ENCODE results near the gene FCHO1.

The FCHO1 gene

DNA sequence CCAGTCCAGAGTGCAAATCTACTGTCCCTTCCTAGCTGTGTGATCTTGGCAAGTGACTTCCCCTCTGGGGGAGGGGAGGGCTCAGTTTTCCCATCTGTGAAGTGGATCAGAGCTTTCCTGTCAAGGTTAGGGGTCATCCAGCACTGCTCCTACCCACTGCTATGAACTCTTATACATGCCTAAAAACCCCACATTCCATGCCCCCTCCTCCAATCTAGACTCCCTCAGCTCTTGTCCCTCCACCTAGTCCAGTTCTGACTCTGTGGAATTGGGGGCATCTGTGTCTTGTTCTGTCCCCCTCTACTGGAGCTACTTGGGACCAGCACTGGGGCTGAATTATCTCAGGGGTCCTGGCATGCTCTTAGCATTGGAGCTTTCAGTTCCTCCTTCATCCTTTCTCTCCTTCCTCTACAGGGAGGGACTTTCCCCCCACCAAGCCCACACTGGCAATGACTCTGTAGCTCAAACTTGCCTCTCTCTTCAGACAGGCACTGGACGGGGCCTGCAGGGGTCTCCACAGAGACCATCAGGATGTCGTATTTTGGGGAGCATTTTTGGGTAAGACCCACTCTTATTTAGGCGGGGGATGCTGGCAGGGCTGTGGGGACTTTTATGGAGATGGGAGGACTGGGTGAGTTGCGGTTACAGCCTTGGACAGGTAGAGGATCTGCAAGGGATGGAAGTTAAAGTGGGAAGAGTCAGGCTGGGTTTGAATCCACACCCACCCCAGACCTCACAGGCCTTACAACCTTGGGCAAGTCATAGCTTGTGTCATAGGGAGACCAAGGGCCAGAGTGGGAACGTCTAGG is 3.6 kb downstream of the FCHO1 start:
- peaks cover 66% of the 10 kb centered on the region for H3K36me3 ChIP-seq (ENCODE audit: control insufficient read depth, low read length)
- peaks cover 68% of the 10 kb centered on the region for H3K4me1 ChIP-seq (ENCODE audit: control insufficient read depth, low read length)
- no peaks in the 10 kb centered on the region for H3K27me3 ChIP-seq (ENCODE audit: control insufficient read depth, low read length)
- H3K9me3 ChIP-seq (ENCODE audit: control insufficient read depth, insufficient read depth, low read length) = no peaks in the 10 kb centered on the region
- peak overlapping the region; percentile 94 for H3K27ac ChIP-seq (ENCODE audit: low read depth, low read length)
- H3K9me2 ChIP-seq (replicated peaks; ENCODE audit: control insufficient read depth, low read length) = no peaks in the 10 kb centered on the region
- peaks cover 51% of the 10 kb centered on the region for H3K79me2 ChIP-seq (ENCODE audit: control insufficient read depth, low read length)
- peak overlapping the region; percentile 94 for H3K4me2 ChIP-seq (ENCODE audit: low read length)
- H3F3A ChIP-seq (ENCODE audit: control insufficient read depth, insufficient read depth) = peaks cover 27% of the 10 kb centered on the region
- H3K4me3 ChIP-seq (ENCODE audit: low read length) = peak overlapping the region; percentile 42
- TF ChIP-seq, protein P1, sequence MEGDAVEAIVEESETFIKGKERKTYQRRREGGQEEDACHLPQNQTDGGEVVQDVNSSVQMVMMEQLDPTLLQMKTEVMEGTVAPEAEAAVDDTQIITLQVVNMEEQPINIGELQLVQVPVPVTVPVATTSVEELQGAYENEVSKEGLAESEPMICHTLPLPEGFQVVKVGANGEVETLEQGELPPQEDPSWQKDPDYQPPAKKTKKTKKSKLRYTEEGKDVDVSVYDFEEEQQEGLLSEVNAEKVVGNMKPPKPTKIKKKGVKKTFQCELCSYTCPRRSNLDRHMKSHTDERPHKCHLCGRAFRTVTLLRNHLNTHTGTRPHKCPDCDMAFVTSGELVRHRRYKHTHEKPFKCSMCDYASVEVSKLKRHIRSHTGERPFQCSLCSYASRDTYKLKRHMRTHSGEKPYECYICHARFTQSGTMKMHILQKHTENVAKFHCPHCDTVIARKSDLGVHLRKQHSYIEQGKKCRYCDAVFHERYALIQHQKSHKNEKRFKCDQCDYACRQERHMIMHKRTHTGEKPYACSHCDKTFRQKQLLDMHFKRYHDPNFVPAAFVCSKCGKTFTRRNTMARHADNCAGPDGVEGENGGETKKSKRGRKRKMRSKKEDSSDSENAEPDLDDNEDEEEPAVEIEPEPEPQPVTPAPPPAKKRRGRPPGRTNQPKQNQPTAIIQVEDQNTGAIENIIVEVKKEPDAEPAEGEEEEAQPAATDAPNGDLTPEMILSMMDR (IDR thresholded peaks at IDR 0.05; ENCODE audit: low read depth, low read length, poor library complexity, severe bottlenecking) = peak; percentile 77
- no peak for TF ChIP-seq EZH2phosphoT487 (IDR thresholded peaks at IDR 0.05; ENCODE audit: borderline replicate concordance, low read length)
- H4K20me1 ChIP-seq (ENCODE audit: control insufficient read depth, insufficient read depth, low read depth, low read length) = 0 out of 2 replicates have a peak, but pooled peaks cover 7% of the 10 kb centered on the region

- H3K9me3 ChIP-seq (ENCODE audit: control insufficient read depth, insufficient read depth, low read length) = no peaks in the 10 kb centered on the region
- peaks cover 71% of the 10 kb centered on the region for H3K36me3 ChIP-seq (ENCODE audit: control insufficient read depth, low read length)
- H3K4me2 ChIP-seq (ENCODE audit: low read length) = peak overlapping the region; percentile 94
- 0 out of 2 replicates have a peak, but pooled peaks cover 7% of the 10 kb centered on the region for H4K20me1 ChIP-seq (ENCODE audit: control insufficient read depth, insufficient read depth, low read depth, low read length)
- no peaks in the 10 kb centered on the region for H3K9me2 ChIP-seq (replicated peaks; ENCODE audit: control insufficient read depth, low read length)
- H3K27ac ChIP-seq (ENCODE audit: low read depth, low read length) = peak overlapping the region; percentile 94
- peaks cover 68% of the 10 kb centered on the region for H3K4me1 ChIP-seq (ENCODE audit: control insufficient read depth, low read length)
- H3K79me2 ChIP-seq (ENCODE audit: control insufficient read depth, low read length) = peaks cover 51% of the 10 kb centered on the region
- no peaks in the 10 kb centered on the region for H3K27me3 ChIP-seq (ENCODE audit: control insufficient read depth, low read length)
- no peak for TF ChIP-seq EZH2phosphoT487 (IDR thresholded peaks at IDR 0.05; ENCODE audit: borderline replicate concordance, low read length)
- TF ChIP-seq, protein P1 (IDR thresholded peaks at IDR 0.05; ENCODE audit: low read depth, low read length, poor library complexity, severe bottlenecking) = no peak
- H3K4me3 ChIP-seq (ENCODE audit: low read length) = peak overlapping the region; percentile 42
- H3F3A ChIP-seq (ENCODE audit: control insufficient read depth, insufficient read depth) = peaks cover 23% of the 10 kb centered on the region
Observed at GRCh38 chr19:17755443-17755890, 4.2 kb downstream of the FCHO1 start.

DNA sequence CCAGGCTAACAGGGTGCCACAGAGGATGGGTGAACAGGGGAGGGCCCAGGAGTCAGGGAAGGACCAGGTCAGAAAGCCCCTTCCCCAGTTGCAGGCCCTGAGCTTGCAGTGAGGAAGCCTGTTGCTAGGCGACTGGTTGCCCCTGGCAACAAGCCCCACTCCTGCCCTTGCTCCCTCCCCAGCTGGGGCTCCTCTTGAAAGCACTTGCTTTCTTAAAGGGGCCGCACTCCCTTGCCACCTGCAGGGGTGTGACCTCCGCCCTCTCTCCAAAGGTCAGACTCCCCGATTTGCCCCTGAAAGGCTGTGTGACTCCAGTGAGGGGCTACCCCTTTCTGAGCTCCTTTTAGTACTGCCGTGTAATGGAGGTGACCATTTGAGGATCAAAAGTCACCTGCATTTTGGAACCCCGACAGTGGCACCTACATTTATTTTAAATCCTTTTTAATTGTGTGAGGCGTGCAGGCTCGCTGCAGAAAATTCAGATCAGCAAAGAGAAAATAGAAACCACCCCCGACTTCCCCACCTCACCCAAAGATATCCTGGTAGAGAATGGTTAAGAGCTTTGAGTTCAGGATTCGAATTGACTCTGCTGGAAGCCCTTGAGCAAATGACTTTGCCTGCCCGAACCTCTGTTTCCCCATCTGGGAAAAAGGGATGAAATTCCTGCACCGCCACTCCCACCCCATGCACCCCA is 4.8 kb downstream of the FCHO1 start:
- TF ChIP-seq EZH2phosphoT487 (IDR thresholded peaks at IDR 0.05; ENCODE audit: borderline replicate concordance, low read length) = no peak
- TF ChIP-seq, protein P1 (IDR thresholded peaks at IDR 0.05; ENCODE audit: low read depth, low read length, poor library complexity, severe bottlenecking) = no peak
- peaks cover 77% of the 10 kb centered on the region for H3K36me3 ChIP-seq (ENCODE audit: control insufficient read depth, low read length)
- H3F3A ChIP-seq (ENCODE audit: control insufficient read depth, insufficient read depth) = peaks cover 23% of the 10 kb centered on the region
- H3K27ac ChIP-seq (ENCODE audit: low read depth, low read length) = peak overlapping the region; percentile 94; the same call in 1 of the 2 replicates
- H3K4me2 ChIP-seq (ENCODE audit: low read length) = peak overlapping the region; percentile 94
- no peaks in the 10 kb centered on the region for H3K9me2 ChIP-seq (replicated peaks; ENCODE audit: control insufficient read depth, low read length)
- H3K27me3 ChIP-seq (ENCODE audit: control insufficient read depth, low read length) = no peaks in the 10 kb centered on the region
- H3K79me2 ChIP-seq (ENCODE audit: control insufficient read depth, low read length) = peaks cover 48% of the 10 kb centered on the region
- H4K20me1 ChIP-seq (ENCODE audit: control insufficient read depth, insufficient read depth, low read depth, low read length) = 0 out of 2 replicates have a peak, but pooled peaks cover 7% of the 10 kb centered on the region
- no peaks in the 10 kb centered on the region for H3K9me3 ChIP-seq (ENCODE audit: control insufficient read depth, insufficient read depth, low read length)
- H3K4me1 ChIP-seq (ENCODE audit: control insufficient read depth, low read length) = peaks cover 67% of the 10 kb centered on the region
- H3K4me3 ChIP-seq (ENCODE audit: low read length) = peak overlapping the region; percentile 42
